Endothelial cell of umbilical vein (primary cell): Measurements from ENCODE around the gene KIAA1549. TPM values are rescaled to one million over a fixed set of nuclear protein-coding genes. Genes with fewer than 3 reads are reported as not detected.

Experiments
- BruUV-seq: library from RNA; stranded (reverse); fragments of 400-500 nt; replicated peaks from 2 replicates; lab custom pipeline; 2021; lab: Mats Ljungman, UMichigan
- CTCF ChIA-PET: fragments of 300-600, 350-600 bp; sonication (Branson Sonifier 250); formaldehyde crosslinking; loops from one replicate; lab custom pipeline; 2021; ENCODE audit warnings: antibody characterized with exemption, inconsistent platforms; lab: Charles Lee
- POLR2A ChIA-PET: fragments of 300-600, 350-600 bp; sonication (Branson Sonifier 250); formaldehyde crosslinking; loops from one replicate; lab custom pipeline; 2021; ENCODE audit warnings: antibody characterized with exemption, inconsistent platforms; lab: Charles Lee
- DNase-seq: peaks from one replicate; pipeline ENCODE4 v3.0.0-alpha.2; 2011; ENCODE audit warnings: low read depth, low spot score
- FAIRE-seq: peaks from 2 replicates; lab custom pipeline; 2011; peaks lifted over from hg19 to GRCh38; lab: Jason Lieb, UNC
- H2AFZ ChIP-seq: 2 replicates; pipeline ENCODE4 v1.6.0; 2012; ENCODE audit warnings: low read depth, low read length, control low read depth, inconsistent platforms
- H3K27ac ChIP-seq: 2 replicates; pipeline ENCODE4 v1.5.1; 2011; ENCODE audit warnings: low read depth, mild to moderate bottlenecking, control low read depth, low read length, moderate library complexity; ENCODE audit not compliant: insufficient read depth
- H3K27me3 ChIP-seq, 2 experiments: 2 replicates each; pipeline versions ENCODE4 v1.6.0 to v1.6.1; 2011; ENCODE audit warnings: low read length in 2 of 2, mixed read lengths in 1 of 2; ENCODE audit not compliant: control insufficient read depth in 2 of 2, insufficient read depth in 2 of 2
- H3K36me3 ChIP-seq, 2 experiments: 2 replicates in 1 of 2; 3 replicates in 1 of 2; pipeline ENCODE4 v1.5.1; 2011; ENCODE audit warnings: low read length in 2 of 2, mild to moderate bottlenecking in 1 of 2, moderate library complexity in 1 of 2; ENCODE audit not compliant: control insufficient read depth in 2 of 2, insufficient read depth in 2 of 2; ENCODE audit errors: extremely low read depth in 1 of 2
- H3K4me1 ChIP-seq: 3 replicates; pipeline ENCODE4 v1.5.1; 2011; ENCODE audit warnings: mild to moderate bottlenecking, low read length; ENCODE audit not compliant: control insufficient read depth, insufficient read depth; ENCODE audit errors: extremely low read depth
- H3K4me2 ChIP-seq: 2 replicates; pipeline ENCODE4 v1.6.1; 2011; ENCODE audit warnings: low read length, control low read depth, mixed read lengths; ENCODE audit not compliant: insufficient read depth
- H3K4me3 ChIP-seq, 3 experiments: fragments of 200-600 bp in 1 of 3; sonication (generic), shearing (Covaris generic) in 1 of 3; replicated peaks in 1 of 3; 2 replicates each; pipeline ENCODE4 v1.5.1; 2011 to 2016; ENCODE audit warnings: control low read depth in 3 of 3, low read length in 3 of 3, mild to moderate bottlenecking in 2 of 3, inconsistent platforms in 1 of 3, low read depth in 1 of 3, moderate library complexity in 1 of 3; ENCODE audit not compliant: insufficient read depth in 1 of 3
- H3K79me2 ChIP-seq: 2 replicates; pipeline ENCODE4 v1.6.0; 2012; ENCODE audit warnings: low read length, inconsistent platforms; ENCODE audit not compliant: control insufficient read depth, insufficient read depth
- H3K9ac ChIP-seq: replicated peaks from 2 replicates; pipeline ENCODE3; 2011; ENCODE audit warnings: low read length, control low read depth; ENCODE audit not compliant: insufficient read depth; ENCODE audit errors: extremely low read depth
- H3K9me1 ChIP-seq: replicated peaks from 3 replicates; pipeline ENCODE4 v1.6.0; 2011; ENCODE audit warnings: mild to moderate bottlenecking, low read length; ENCODE audit not compliant: control insufficient read depth, insufficient read depth; ENCODE audit errors: extremely low read depth
- H3K9me3 ChIP-seq: replicated peaks from 2 replicates; pipeline ENCODE4 v1.5.1; 2012; ENCODE audit warnings: low read length, inconsistent platforms; ENCODE audit not compliant: control insufficient read depth, insufficient read depth
- H4K20me1 ChIP-seq: replicated peaks from 2 replicates; pipeline ENCODE3; 2011; ENCODE audit warnings: mild to moderate bottlenecking, low read length; ENCODE audit not compliant: control insufficient read depth, insufficient read depth; ENCODE audit errors: extremely low read depth
- EZH2 ChIP-seq: IDR thresholded peaks from 2 replicates; pipeline ENCODE4 v1.6.1; 2012; ENCODE audit warnings: borderline replicate concordance, low read depth, mild to moderate bottlenecking, moderate library complexity, low read length, inconsistent platforms; ENCODE audit not compliant: severe bottlenecking
- FOS ChIP-seq: IDR thresholded peaks from 2 replicates; pipeline ENCODE4 v1.6.1; 2011; ENCODE audit warnings: mild to moderate bottlenecking, low read length, moderate library complexity, borderline replicate concordance; ENCODE audit not compliant: insufficient read depth
- GATA2 ChIP-seq: IDR thresholded peaks from 2 replicates; pipeline ENCODE4 v1.7.0; 2011; ENCODE audit warnings: low read depth, mild to moderate bottlenecking, moderate library complexity, mixed read lengths, low read length; ENCODE audit not compliant: insufficient read length, insufficient read depth
- JUN ChIP-seq: IDR thresholded peaks from 2 replicates; pipeline ENCODE4 v1.6.1; 2011; ENCODE audit warnings: borderline replicate concordance, low read depth; ENCODE audit not compliant: insufficient read length, insufficient read depth
- MYC ChIP-seq: IDR thresholded peaks from one replicate; pipeline ENCODE4 v1.6.1; 2011; ENCODE audit warnings: mild to moderate bottlenecking, low read depth, low read length
- POLR2A ChIP-seq: IDR thresholded peaks from 2 replicates; pipeline ENCODE4 v1.6.1; 2012; ENCODE audit warnings: low read depth, mild to moderate bottlenecking, control low read depth, low read length
- POLR2AphosphoS5 ChIP-seq: IDR thresholded peaks from 2 replicates; pipeline ENCODE4 v1.6.1; 2012; ENCODE audit warnings: low read depth, mild to moderate bottlenecking, control low read depth, low read length, moderate library complexity; ENCODE audit not compliant: insufficient read depth
- dilution Hi-C: fragments of 300-500 bp; cut with MboI; formaldehyde crosslinking; loops from one replicate; pipeline ENCODE4 v1.15.0; 2019; ENCODE audit warnings: low sequenced_read_pairs; ENCODE audit not compliant: extremely low pct_ligation_motif_present
- intact Hi-C: fragments of 100-400 bp; cut with micrococcal nuclease; formaldehyde crosslinking; loops from one replicate; pipeline ENCODE4 v1.10.0; 2022
- polyA plus RNA-seq, 4 experiments: library from polyadenylated mRNA; depleted of rRNA in 3 of 4; stranded (reverse) in 3 of 4; unstranded in 1 of 4; fragments of >200 nt; gene quantifications; 2 replicates each; pipeline versions ENCODE4 v1.2.1 to v1.2.3, GENCODE V29; 2011 to 2012; ENCODE audit warnings: missing spikeins in 1 of 4
- total RNA-seq: library from RNA; stranded (reverse); gene quantifications from 2 replicates; pipeline ENCODE4 v1.2.3, GENCODE V29; 2021
- TF ChIP-seq, protein P1 (sequence below), 2 donors: IDR thresholded peaks; 1 replicate in 1 of 2; 2 replicates in 1 of 2; pipeline ENCODE4 v1.5.1; 2011; ENCODE audit warnings: low read length in 2 of 2, mild to moderate bottlenecking in 2 of 2, moderate library complexity in 2 of 2, control low read depth in 1 of 2, inconsistent platforms in 1 of 2, low read depth in 1 of 2; ENCODE audit not compliant: insufficient read depth in 1 of 2; ENCODE audit errors: extremely low read depth in 1 of 2
- TF ChIP-seq, protein P2 (sequence below): IDR thresholded peaks from 2 replicates; pipeline ENCODE4 v1.6.1; 2011; ENCODE audit not compliant: insufficient read depth, insufficient read length

The KIAA1549 gene
- total and polyA plus RNA-seq, 2 donors (not counting 3 experiments of a cell fraction or from before 2014, with no cell fraction given), result 4.6 to 10.9 TPM

DNA sequence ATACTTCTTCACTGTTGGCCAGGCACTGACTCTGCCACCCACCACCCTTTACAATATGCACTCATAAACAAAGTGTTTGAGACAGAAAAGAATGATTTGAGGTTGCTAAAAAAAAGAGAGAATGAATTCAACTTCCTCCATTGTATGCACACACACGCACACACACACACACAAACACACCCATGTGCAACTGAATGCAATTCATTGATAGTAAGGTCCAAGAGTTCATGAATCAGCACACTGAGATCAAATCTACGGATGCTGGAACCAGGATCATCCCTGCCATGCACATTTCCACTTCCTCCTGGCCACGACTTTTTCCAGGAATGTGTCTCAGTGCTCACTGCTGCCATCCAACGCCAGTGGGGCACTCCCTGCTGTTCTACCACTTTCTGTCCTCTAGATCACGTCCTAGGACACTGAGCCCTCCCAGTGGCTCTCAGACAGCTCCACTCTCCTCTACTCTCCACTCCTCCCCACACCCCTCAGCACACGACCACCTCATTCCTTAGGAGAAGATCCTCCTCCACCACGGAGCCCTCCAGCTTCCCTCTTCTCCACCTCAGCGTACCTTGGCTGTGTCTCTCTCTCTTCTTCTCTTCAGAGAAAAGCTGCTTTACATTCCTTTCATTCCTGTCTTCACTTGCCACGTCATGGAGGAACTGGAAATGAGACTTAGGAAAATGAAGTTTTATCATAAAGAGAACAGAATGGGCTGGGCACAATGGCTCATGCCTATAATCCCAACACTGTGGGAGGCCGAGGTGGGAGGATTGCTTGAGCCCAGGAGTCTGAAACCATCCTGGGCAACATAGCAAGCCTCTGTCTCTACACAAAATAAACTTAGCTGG is 195.4 kb downstream of the KIAA1549 start:
- H3K9ac ChIP-seq, result no peak overlapping the region
- peak overlapping the region; percentile 41 for H2AFZ ChIP-seq
- H3K4me2 ChIP-seq, result no peak overlapping the region
- H3K36me3 ChIP-seq, result no peaks in the 10 kb centered on the region
- TF ChIP-seq, protein P1, sequence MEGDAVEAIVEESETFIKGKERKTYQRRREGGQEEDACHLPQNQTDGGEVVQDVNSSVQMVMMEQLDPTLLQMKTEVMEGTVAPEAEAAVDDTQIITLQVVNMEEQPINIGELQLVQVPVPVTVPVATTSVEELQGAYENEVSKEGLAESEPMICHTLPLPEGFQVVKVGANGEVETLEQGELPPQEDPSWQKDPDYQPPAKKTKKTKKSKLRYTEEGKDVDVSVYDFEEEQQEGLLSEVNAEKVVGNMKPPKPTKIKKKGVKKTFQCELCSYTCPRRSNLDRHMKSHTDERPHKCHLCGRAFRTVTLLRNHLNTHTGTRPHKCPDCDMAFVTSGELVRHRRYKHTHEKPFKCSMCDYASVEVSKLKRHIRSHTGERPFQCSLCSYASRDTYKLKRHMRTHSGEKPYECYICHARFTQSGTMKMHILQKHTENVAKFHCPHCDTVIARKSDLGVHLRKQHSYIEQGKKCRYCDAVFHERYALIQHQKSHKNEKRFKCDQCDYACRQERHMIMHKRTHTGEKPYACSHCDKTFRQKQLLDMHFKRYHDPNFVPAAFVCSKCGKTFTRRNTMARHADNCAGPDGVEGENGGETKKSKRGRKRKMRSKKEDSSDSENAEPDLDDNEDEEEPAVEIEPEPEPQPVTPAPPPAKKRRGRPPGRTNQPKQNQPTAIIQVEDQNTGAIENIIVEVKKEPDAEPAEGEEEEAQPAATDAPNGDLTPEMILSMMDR (IDR thresholded peaks at IDR 0.05; ENCODE audit: extremely low read depth in 1 of 2, insufficient read depth in 1 of 2, low read depth in 1 of 2, low read length in 2 of 2), result no peak
- TF ChIP-seq GATA2 (no peak), POLR2A (no peak), POLR2AphosphoS5 (no peak), JUN (no peak), FOS (no peak), MYC (no peak), EZH2 (no peak)
- TF ChIP-seq, protein P2, sequence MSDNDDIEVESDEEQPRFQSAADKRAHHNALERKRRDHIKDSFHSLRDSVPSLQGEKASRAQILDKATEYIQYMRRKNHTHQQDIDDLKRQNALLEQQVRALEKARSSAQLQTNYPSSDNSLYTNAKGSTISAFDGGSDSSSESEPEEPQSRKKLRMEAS, result no peak
- no peak for DNase-seq
- POLR2A ChIA-PET, result no interaction called here
- dilution Hi-C loops (no loop called here), intact Hi-C loops (no loop called here)
- no peaks in the 10 kb centered on the region for H3K9me1 ChIP-seq
- no peaks in the 10 kb centered on the region for H3K27me3 ChIP-seq
- H4K20me1 ChIP-seq, result no peaks in the 10 kb centered on the region
- H3K9me3 ChIP-seq, result no peaks in the 10 kb centered on the region
- CTCF ChIA-PET, result no interaction called here
- H3K79me2 ChIP-seq, result no peaks in the 10 kb centered on the region
- no TSS peak for BruUV-seq
- H3K27ac ChIP-seq, result no peak overlapping the region
- no peak overlapping the region for H3K4me3 ChIP-seq
- FAIRE-seq, result no peak
- no peaks in the 10 kb centered on the region for H3K4me1 ChIP-seq
